Spleen (tissue), 7 donors: ENCODE measurements around the gene TP53TG3.
"Not testable (repeated sequence)": the region's sequence is repeated elsewhere in the genome, so short reads cannot be mapped to it uniquely, and the experiment has no call there.

Experiments used
- POLR2A ChIP-seq, 3 donors: fragments of 450-650 bp; IDR thresholded peaks; one replicate each; pipeline ENCODE4 v1.5.1; 2017; ENCODE audit warnings: antibody characterized with exemption in 3 of 3, mild to moderate bottlenecking in 1 of 3
- TF ChIP-seq, protein P1 (sequence below), 11 experiments: fragments of 200-600 bp in 7 of 11; fragments of 450-650 bp in 4 of 11; sonication (generic) in 4 of 11; IDR thresholded peaks in 8 of 11; conservative IDR thresholded peaks in 3 of 11; 1 replicate in 7 of 11; 2 replicates in 4 of 11; pipeline versions ENCODE4 v1.4.0 to v1.8.0; 2016 to 2021; ENCODE audit warnings: antibody characterized with exemption in 11 of 11, inconsistent platforms in 4 of 11, mild to moderate bottlenecking in 1 of 11
- donor health status: DM: no; HTN: no; CAD: no; lungs with moderate emphysema.
- donor health status: DM: no; HTN: no; CAD: no.
- donor health status: DM: no; HTN: no; CAD: no.

GRCh38 chr16:32645278-32645908, 30.6 kb downstream of the TP53TG3 start:
- not testable (repeated sequence) for TF ChIP-seq POLR2A (IDR thresholded peaks at IDR 0.05)
- TF ChIP-seq, protein P1, sequence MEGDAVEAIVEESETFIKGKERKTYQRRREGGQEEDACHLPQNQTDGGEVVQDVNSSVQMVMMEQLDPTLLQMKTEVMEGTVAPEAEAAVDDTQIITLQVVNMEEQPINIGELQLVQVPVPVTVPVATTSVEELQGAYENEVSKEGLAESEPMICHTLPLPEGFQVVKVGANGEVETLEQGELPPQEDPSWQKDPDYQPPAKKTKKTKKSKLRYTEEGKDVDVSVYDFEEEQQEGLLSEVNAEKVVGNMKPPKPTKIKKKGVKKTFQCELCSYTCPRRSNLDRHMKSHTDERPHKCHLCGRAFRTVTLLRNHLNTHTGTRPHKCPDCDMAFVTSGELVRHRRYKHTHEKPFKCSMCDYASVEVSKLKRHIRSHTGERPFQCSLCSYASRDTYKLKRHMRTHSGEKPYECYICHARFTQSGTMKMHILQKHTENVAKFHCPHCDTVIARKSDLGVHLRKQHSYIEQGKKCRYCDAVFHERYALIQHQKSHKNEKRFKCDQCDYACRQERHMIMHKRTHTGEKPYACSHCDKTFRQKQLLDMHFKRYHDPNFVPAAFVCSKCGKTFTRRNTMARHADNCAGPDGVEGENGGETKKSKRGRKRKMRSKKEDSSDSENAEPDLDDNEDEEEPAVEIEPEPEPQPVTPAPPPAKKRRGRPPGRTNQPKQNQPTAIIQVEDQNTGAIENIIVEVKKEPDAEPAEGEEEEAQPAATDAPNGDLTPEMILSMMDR (IDR thresholded peaks at IDR 0.05 in 8 of 11, conservative IDR thresholded peaks at IDR 0.05 in 3 of 11): not testable (repeated sequence)
